GM18511 (cell line): ENCODE data around the gene ZNF444.

ENCODE experiments used
- ATAC-seq: cut with Tn5 transposase; IDR thresholded peaks from one replicate; pipeline ENCODE4 v1.9.1; 2021; ENCODE audit warnings: mild to moderate bottlenecking, moderate library complexity; ENCODE audit not compliant: unreplicated experiment

The ZNF444 gene

DNA sequence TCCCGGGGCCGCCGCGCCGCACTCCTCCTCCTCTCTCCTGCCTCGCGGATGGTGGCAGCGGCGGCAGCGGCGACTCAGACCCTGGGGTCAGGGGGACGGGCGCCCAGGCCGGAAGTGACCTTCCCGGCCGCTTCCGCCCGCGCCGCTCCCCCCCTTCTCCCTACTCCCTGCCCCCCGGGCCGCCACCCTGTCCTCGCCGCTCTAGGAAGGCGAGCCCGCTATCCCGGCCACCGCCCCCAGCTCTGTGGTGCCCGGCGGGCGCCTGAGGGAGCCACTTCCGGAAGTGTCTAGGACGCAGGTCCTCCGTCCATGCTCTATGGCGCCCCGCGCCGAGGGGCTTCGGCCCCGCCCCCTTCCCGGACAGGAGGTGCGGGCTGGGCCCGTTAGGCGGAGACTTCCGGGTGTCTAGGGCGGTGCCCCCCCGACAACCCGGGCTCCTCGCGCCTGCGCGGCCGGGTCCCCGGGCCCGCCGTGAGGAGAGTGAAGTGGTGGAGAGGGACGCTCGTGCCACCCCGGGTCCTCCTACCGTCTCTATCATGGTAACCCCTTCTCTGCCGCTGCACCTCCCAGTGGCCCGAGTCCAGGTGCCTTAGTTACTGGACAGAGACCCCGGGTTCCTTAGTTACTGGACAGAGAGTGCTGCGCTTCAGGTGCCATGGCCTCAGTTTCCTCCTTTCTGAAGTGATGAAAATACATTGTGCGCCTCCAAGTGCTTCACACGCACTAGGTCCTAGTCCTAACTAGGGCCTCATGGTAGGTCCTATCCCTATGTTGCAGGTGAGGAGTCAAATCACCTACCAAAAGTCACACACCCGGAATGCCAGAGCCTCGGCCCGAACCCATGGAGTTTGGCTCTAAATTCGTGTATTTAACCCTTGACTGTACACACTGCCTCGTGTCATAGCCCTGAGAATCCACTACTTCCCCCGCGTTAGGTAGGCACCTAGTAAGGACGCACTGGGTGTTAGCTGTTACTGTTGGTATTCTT lies 19.6 kb upstream of the ZNF444 start, which contains the start of gene ZNF787:
TSS of gene ZNF787 (minus strand) at position 116 of the 988 bp plus-strand sequence. CDS start 18,078 bp downstream, outside the sequence.
- ATAC-seq, result peak; percentile 84

DNA sequence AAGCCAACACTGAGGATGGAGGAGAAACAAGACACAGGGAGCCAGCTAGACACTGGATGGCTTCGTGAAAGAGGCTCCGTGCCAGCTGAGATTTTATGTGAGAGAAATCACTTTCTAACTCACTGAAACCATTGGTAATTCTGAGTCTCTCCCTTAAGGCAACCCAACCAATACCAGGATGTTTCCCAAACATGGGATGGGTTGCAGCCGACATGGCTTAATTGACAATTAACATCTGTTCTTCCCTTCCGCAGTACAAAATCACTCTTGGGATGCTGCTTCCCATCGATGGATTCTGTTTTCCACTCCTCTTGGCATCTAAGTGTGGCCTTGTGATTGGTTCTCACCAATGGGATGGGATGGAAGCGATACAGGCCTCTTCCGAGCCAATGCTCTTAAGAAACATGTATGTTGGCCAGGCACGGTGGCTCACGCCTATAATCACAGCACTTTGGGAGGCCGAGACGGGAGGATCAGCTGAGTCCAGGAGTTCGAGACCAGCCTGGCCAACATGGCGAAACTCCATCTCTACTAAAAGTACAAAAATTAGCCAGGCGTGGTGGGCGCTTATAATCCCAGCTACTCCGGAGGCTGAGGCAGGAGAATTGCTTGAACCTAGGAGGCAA lies 17.7 kb upstream of the ZNF444 start:
- no peak for ATAC-seq

DNA sequence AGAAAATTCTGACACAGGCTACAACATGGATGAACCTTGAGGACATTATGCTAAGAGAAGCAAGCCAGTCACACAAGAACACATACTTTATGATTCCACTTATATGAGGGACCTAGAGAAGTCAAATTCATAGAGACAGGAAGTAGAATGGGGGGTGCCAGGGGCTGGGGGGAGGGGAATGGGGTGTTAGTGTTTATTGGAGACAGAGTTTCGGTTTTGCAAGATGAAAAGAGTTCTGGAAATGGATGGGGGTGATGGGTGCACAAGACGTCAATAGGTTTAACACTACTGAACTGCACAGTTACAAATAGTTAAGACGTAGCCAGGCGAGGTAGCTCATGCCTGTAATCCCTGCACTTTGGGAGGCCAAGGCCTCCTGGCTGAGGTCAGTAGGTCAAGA lies 16.5 kb upstream of the ZNF444 start:
- no peak for ATAC-seq

DNA sequence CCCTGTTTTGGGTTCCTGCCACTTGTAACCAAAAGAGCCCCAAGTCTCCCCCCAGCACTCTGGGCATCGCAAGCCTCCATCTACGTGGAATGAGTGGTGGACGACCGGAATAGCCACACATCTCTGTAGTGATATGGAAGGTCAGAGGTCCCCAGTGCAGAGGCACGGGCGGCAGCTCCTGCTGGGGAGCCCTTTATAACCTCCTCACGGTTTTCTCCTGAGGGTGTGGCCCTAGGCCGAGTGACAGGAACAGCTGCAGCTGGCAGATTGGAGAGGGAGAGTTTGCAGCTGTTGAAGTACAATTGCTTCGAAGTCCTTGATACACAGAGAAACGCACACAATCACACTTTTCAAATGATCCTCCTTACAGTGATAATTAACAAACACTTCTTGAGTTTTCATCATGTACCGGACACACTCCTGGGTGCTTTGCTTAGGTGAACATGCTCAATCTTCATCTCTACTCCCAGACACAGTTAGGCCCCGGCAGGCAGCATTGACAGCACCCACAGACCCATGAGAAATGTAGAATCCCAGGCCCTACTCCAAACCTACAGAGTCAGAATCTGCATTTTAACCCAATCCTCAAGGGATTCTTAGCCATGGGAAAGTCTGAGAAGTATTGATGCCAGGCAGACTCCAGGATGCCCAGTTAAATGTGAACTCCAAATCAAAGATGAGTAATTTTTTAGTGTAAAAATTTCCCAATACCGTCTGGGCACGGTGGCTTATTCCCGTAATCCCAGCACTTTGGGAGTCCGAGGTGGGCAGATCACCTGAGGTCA lies 15.1 kb upstream of the ZNF444 start:
- no peak for ATAC-seq

DNA sequence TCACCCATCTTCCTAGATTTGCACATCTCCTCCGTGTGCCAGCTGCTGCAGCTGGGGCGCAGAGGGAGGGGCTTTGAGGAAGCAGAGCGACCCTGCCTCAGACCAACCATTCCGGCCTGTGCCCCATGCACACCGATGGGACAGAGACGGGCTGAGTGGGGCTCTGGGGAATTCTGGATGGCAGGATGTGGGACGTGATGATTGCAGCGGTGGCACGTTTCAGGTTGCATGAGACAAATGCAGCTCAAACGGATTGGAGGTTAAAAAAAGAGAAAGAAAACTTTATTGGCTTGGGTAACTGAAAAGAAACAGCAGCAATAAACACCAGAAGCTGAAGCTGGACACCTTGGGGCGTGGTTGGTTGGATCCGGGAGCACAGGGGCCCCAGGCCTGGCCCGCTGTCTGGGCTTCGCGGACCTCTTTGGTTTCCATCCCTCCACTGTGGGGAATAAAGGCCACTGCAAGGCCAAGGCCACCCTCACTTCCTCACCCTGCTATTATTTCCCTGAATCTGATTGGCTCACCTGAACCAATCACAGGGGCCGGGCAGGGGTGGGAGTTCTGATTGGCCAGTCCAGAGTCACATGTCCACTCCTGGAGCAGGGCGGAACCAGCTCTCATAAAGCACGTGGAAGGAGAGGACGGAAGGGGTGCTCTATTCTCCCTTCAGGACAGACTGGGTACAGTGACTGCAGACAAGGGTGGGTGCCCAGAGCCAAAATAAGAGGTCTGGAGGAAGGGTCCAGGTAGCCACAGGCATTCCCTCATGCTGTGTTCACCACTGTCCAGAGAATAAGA lies 13.9 kb upstream of the ZNF444 start:
- ATAC-seq, result no peak

DNA sequence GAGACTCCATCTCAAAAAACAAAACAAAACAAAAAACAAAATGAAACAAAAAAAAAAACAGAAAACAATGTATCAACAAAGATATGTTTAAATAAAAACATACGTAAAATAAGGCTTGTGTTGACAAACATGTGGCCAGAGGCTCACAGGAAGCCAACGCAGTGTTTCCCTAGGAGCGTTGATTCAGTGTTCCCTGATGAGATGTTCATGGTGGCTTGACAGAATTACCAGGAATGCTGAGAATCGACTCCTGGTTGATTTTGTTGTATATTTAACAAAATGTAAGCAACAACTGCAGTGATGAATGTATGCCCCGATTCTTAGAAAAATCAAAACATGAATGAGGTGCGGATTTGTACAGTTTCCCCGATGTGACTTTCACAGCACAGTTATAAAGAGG lies 11.1 kb upstream of the ZNF444 start:
- no peak for ATAC-seq

DNA sequence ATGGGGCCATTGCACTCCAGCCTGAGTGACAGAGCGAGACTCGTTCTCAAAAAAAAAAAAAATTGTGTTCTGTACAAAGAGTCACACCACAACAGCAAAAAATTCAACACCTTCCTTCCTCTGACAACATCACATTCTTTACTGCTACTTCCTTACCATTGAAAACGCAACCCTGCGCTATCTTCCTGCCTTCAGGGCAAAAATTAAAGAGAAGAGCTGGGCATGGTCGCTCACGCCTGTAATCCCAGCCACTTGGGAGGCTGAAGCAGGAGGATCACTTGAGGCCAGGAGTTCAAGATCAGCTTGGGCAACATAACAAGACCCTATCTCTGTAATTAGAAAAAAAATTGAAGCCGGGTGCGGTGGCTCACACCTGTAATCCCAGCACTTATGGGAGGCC lies 9.4 kb upstream of the ZNF444 start:
- ATAC-seq, result no peak

DNA sequence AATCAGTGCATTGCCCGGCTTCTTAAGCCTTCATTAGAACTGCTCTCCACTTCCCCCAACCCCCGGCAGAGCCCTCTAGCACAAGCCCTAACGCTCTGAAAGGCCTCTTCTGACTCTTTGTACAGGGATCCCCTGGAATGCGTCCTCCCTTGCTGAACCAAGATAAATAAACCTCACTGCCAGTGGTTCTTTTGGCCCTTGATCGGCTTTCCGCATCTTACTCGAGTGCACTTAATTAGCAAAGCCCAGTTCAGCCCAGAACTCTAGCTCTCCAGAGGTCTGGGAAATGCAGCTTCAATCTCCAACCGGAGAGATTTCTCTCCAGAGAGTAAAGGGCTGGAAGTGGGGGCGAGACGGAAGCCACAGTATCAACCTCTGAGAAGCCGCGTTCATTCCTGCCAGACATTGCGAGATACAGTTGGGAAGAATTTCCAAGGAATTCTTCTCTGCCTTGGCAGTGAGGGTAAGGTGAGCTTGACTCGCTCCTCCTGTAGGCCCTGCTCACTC lies 8.7 kb upstream of the ZNF444 start:
- no peak for ATAC-seq

DNA sequence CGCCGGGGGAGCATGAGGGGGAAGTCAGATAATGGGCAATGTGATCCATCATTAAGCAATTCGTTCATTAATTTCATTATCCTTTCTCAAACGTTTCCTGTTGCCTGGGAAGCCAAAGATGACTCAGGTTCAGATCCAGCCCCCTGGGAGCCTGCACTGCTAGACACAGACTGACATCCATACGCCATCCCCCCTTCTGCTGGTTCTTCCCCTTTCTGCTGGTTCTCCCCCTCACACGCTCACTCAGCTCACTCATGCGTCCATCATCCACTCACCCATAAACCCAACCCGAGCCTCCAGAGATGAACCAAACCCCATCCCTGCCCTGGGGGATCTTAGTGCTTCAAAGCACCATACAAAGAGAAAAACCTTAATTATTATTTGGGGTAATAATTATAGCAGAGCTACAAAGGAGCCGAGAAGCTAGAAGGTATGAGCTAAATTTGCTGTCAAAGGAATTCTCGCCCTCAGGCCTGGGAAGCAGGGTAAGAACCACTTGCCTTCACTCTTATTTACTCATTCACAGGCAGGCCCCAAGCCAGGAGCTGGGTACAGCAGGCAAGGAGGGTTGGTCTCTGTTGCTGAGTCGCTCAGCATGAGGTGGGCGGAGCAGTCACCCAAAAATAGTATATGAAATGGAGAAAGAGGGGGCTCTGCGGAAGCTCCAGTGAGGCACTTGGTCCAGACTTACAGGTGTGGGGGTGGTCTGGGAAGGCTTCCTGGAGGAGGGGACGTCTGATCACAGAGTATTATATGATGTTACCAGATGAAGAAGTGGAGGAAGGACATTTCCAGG lies 7.0 kb upstream of the ZNF444 start:
- peak; percentile 93 for ATAC-seq

DNA sequence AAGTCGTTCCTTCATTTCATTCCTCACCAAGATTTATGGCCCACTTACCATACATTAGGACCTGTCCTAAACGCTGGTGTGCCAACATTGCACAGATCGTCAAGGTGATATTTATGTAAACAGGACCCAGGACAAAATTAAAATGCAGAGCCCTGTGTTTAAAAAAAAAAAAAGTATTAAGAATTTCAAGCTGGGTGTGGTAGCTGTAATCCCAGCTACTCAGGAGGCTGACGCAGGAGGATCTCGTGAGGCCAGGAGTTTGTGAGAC lies 6.5 kb upstream of the ZNF444 start:
- ATAC-seq, result no peak

DNA sequence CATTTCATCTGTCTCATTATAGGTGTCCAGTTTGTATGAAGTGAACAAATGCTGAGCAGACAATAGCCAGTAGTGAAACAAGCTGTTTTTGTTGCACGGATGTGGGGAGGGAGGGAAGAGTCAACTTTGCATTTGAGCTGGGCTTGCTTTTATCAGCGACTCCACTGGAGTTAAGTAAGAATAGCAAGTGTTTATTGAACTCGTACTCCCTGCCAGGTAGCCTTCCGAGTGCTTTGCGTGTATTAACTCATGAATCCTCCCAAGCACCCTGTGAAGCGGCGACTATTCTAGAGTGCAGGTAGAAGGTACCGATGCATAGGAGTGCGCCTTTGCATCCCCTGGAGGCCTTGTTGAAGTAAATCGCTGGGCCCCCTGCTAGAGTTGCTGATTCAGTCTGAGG lies 4.7 kb upstream of the ZNF444 start:
- no peak for ATAC-seq

DNA sequence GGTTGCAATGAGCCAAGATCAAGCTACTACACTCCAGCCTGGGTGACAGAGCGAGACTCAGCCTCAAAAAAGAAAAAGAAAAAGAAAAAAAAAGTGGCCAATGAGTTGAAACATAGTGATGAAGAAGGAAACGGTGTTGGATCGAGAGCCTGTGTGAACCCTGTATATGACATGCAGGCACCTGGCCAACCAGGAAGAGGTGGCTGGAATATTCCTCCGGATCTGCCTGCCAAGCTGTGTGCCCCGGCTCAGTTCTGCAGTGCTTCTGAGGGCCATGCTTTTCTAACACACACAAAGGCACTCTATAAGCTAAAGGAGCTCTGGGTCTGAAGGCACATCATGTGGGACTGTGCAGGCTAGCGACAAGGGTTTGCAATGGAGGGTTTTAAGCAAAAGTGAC lies 3.7 kb upstream of the ZNF444 start:
- ATAC-seq, result no peak

DNA sequence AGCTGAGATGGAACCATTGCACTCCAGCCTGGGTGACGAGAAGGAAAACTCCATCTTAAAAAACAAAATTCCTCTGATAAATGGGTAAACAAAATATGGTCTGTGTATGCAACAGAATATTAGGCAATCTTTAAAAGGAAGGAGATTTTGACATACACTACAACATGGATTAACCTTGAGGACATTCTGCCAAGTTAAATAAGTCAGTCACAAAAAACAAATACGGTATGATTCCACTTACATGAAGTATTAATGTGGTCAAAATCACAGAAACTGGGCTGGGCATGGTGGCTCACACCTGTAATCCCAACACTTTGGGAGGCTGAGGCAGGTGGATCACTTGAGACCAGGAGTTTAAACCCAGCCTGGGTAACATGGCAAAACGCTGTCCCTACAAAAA lies 3.0 kb upstream of the ZNF444 start:
- ATAC-seq, result no peak

DNA sequence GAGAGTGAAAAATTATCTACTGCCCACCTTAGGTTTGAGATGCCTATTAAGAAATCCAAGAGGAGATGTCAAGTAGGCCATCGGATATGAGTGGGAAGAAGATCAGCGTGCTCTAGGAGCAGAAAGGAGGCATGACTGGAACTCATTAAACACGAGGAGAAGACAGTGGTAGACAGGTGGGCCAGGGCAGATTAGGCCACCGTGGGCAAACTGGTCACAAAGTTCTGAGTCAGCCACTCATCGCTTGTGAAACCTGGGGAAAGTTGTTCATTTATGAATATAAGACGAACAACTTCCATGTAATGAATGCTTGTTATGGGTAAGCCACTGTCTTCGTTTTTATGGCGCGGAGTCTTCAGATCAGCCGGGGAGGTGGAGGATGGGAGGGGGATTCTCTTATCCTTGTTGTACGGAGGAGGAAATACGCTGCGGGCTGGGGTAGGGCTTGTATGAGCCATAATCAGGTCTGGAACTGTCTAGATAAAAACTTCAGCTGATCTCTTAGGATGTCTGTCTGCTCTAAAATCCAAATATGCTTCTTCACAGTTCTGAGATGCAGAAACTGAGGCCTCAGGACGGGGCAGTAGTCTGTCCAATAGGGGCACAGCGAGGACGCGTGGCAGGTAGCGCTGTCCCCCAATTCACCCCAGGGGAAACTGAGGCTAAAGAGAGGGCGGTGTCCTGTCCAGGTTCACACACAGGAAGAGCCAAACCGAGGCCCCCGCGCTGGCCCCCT lies 1.1 kb upstream of the ZNF444 start:
- ATAC-seq, result no peak

DNA sequence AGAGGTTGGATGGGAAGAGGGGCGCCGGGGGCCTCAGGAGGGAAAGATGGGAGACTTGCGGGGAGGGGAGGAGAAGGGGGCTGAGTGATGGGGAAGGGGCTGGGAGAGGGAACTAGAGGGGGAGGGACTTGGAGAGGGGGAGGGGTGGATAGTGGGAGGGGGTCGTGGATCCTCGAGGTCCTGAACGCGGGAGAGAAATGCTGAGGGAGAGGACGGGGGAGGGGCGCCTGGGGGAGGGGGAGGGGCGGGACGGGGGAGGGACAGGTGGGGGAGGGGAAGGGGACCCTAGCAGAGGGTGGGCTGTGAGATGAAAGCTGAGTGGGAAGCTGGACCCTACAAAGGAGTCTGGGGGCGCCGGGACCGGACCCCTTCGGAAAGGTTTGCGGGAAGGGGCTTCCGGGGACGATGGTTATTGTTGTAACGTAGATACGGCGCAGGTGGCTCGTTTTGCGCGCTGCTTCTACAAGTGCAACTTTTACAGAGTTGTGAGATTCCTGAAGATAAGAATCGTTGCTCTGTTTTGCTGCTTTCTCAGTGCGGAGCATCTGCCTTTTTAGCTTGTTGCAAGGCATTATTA lies 418 bp downstream of the ZNF444 start:
- ATAC-seq, result no peak

DNA sequence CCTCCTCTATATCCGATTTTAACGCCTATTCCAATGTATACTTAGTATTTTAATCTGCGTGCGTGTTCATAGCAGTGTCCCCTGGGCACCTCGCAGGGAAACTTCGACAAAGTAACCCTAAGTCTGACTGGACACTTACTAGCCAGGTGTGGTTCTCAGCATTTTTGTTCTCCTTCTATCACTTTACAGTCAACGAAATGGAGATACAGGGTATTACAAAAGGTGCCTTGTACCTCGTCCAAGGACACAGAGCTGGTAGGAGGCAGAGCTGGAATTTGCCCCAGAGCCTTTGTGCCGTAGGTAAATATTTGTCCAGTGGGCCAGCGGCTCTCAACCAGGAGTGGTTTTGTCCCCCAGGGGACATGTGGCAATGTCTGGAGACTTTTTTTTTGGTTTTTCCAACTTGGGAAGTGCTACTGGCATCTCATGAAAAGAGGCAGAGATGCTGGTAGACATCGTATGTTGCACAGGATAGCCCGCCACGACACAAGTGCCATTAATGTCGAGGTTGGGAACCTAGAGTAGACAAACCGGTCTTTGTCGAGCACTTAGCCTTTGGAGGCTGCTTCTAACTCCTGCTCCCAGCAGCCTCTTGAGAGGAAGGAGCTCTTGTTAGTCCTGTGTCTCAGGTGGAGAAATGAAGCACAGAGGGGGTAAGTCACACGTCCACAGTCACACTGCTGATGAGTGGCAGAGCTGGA lies 1.1 kb downstream of the ZNF444 start:
- no peak for ATAC-seq

DNA sequence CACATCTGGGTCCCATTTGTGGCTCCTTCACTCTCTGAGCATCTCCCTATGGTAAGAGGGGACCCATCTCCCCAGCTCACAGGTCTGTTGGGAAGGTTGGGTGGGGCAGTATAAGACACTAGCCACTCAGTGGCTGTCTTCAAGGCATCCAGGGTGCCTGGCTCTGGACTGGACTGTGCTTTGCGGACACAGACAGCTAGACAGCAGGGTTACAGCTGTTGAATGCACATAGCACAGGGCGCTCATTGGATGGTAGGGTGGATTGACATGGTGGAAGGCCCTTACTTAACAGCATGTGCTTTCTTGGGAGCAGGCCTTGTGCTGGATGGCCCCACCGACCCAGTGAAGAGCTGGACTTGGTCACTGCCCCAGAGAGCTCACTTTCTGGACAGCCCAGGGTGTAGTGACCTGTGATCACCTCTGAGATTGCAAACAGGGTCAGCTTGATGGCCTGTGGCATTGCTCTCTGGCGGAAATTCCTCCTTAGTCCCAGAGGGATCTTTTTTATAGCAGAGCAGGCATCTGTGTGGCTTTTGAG lies 1.9 kb downstream of the ZNF444 start:
- ATAC-seq, result no peak

DNA sequence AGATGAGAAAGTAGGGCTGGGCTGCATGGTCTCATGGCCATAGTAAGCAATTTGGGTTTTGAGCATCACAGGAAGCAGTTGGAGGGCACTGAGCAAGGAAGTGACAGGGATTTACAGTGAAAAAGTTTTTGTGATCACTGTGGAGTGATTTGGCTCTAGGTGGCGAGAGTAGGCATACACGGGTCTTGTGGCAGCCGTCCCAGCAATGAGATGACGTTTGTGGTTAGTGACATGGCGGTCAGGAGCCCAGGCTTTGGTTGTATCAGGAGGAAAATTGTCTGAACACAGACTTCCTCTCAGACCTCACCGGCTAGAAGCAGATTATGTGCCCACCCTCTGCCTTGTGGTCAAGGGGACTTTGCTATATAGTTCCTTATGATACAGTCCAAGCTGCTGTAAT lies 3.3 kb downstream of the ZNF444 start:
- ATAC-seq, result no peak
